Adrenal gland (tissue), 5 donors: ENCODE data around the gene C16orf87.

Experiments used
- POLR2A ChIP-seq, 2 donors: fragments of 450-650 bp; IDR thresholded peaks; one replicate each; pipeline ENCODE4 v1.6.1; 2017; ENCODE audit warnings: antibody characterized with exemption in 2 of 2, mild to moderate bottlenecking in 2 of 2, moderate library complexity in 1 of 2
- TF ChIP-seq, protein P1 (sequence below), 6 experiments: fragments of 450-650 bp in 4 of 6; fragments of 200-600 bp in 2 of 6; sonication (generic) in 1 of 6; IDR thresholded peaks; 1 replicate in 5 of 6; 2 replicates in 1 of 6; pipeline versions ENCODE4 v1.5.1 to v1.8.0; 2016 to 2021; ENCODE audit warnings: antibody characterized with exemption in 6 of 6, mild to moderate bottlenecking in 2 of 6, moderate library complexity in 1 of 6
- donor health status: DM: no; HTN: no; CAD: no.

DNA sequence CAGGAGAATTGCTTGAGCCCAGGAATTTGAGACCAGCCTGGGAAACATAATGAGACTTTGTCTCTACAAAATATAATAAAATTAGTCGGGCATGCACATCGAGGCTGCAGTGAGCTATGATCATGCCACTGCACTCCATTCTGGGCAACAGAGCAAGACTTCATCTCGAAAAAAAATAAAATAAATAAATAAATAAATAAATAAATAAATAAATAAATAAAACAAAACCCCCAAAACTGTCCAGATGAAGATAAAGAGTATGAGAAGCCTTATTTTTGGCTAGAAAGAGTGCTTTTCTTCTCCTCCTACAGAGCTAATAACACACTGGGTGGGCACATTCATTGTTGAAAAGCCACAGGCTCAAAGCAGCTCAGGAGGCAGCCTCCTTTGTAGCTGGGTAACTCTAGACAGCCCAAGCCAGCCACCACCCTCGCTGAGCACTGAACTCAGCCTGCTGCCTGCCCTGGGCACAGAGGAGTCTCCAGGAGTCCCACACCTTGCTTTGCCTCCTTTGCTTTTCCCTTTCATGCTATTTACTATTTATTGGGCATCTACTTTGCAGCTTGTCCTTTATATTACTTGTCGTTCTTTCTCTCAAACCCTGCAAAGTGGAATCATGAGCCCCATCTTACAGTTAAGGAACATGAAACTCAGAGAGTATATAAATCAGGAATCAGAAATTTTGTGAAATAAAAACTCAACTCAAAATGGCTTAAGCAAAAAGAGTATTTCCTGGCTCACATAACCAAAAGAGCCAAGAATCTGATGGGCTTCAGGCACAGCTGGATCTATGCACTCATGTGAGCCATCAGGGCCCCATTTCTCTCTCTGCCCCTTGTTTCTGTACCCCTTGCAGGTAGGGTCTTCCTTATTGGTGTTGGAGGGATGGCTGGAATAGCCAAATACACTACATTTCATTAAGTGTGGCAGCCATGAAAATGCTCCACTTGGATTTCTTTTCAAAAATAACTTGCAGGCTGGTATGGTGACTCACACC lies 18.1 kb upstream of the C16orf87 start:
- TF ChIP-seq, protein P1, sequence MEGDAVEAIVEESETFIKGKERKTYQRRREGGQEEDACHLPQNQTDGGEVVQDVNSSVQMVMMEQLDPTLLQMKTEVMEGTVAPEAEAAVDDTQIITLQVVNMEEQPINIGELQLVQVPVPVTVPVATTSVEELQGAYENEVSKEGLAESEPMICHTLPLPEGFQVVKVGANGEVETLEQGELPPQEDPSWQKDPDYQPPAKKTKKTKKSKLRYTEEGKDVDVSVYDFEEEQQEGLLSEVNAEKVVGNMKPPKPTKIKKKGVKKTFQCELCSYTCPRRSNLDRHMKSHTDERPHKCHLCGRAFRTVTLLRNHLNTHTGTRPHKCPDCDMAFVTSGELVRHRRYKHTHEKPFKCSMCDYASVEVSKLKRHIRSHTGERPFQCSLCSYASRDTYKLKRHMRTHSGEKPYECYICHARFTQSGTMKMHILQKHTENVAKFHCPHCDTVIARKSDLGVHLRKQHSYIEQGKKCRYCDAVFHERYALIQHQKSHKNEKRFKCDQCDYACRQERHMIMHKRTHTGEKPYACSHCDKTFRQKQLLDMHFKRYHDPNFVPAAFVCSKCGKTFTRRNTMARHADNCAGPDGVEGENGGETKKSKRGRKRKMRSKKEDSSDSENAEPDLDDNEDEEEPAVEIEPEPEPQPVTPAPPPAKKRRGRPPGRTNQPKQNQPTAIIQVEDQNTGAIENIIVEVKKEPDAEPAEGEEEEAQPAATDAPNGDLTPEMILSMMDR (IDR thresholded peaks at IDR 0.05), result no peak
- TF ChIP-seq POLR2A (IDR thresholded peaks at IDR 0.05), result no peak
